HG02981 (cell line): ENCODE results near the gene DAAM1.

Experiments
- ATAC-seq: cut with Tn5 transposase; IDR thresholded peaks from one replicate; pipeline ENCODE4 v1.9.1; 2021; ENCODE audit warnings: mild to moderate bottlenecking, moderate library complexity; ENCODE audit not compliant: unreplicated experiment

The DAAM1 gene

GRCh38 chr14:59253527-59253926 is 65.1 kb downstream of the DAAM1 start:
- ATAC-seq = no peak

DNA sequence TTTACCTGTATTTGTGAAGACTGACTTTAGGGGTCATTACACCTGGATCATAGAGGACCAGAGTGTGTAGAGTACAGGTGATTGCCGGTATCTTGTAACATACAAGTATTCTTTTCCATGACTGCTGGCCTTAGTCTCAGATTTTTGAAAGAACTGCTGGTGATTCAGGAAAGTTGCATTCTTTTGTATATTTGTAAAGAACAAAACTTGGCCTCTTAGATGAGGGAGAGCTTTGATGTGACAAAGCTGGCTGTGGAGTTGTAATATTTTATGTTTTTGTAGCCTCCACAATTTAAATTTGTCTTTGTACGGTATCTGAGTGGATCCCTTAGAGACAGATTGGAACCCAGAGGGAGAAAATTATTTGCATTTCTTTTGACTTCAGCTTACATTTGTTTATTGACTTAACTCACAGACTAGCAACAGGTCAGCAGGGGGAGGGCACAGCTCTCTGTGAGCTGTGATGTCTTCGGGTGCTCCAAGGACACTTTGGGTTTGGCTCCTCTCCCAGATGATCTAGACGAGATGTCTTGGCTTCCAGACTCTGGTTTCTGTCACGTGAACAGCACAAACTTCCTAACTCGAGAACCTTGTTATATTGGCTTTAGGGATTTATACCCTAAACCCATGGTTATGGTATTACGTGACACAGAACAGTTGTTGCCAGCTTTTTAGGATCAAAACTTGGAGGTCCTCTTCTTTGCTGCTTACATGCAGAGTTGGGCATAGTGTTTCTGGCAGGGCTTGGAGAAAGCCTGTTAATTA is 65.9 kb downstream of the DAAM1 start:
- peak; percentile 19 for ATAC-seq

- peak; percentile 69 for ATAC-seq
These were observed 66.6 kb downstream of the DAAM1 start for GRCh38 chr14:59254911-59255545.

DNA sequence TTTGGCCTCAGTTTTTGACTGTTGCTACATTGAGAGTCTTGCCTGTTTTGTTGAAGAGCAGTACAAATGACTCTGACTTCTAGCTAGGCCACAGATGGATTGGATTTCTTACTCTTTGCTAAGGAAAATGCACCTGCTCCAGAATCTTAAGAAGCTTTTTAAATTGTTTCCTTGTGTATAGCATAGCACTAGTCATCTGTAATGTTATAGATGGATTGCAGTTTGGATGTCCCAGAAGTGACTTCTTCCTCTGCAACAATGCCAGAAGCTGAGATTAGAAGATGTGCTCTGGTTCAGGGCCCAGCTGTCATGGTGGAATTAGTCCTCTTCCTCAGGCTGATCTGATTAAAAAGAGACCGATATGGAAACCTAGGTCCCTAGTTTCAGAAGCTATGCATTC is 67.9 kb downstream of the DAAM1 start:
- no peak for ATAC-seq

DNA sequence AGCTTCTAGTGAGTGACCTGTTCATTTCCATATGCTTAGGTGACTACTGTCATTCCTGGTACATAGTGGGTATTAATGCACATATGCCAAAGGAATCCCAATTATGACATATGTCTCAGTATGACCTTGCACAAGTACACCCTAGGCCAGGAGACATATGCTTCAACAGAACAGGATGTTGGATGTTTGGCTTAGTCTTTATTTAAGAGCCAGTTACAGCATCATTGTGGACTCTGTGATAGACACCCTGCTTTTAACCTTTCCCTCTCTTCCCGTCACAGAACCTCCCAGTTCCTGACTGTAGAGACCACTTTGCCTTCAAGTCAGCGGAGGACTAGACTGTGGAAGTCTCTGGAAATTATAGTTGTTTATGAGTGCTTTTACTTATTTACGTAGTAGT is 72.9 kb downstream of the DAAM1 start:
- ATAC-seq = no peak

- ATAC-seq = no peak
These were observed 74.4 kb downstream of the DAAM1 start for GRCh38 chr14:59262717-59263454.

DNA sequence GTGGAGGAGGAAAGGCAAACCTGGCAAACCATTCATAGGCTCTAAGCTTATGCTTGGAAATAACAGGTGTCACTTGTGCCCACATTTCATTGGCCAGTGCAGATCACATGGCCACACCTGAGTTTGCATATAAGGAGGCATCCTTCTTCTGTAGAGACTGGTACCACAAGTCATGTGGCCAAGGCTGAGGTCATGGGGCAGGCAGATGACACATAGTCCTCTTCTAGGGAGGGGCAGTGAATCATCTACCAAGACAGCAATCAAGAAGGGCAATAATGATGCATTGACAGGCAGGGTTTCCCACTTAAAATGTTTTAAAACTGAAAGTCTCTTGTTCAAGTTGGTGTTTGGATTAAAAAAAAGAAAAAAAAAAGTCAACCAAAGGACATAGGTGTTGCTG is 77.3 kb downstream of the DAAM1 start:
- ATAC-seq = no peak

GRCh38 chr14:59267046-59267445 is 78.6 kb downstream of the DAAM1 start:
- ATAC-seq = no peak

GRCh38 chr14:59268011-59268410 is 79.5 kb downstream of the DAAM1 start:
- no peak for ATAC-seq

GRCh38 chr14:59268858-59269257 is 80.4 kb downstream of the DAAM1 start:
- ATAC-seq = no peak

- ATAC-seq = no peak
These were observed 81.0 kb downstream of the DAAM1 start for GRCh38 chr14:59269466-59269865.

DNA sequence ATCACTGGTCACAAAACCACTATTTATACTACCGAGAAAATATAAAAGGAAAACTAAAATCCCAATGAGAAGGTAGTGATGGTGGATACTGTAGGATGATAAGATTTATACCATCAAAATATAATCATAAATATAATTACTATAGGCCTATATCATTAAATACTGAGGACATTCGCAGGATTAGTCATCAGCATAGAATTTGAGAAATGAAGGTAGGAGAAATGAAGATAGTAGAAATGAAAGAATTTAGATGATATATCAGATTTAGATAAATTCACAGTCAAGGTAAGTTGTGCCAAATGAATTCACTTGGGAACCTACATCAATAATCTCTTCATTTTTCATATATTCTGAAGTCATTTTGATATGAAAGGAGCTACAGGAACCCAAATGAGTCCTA is 82.8 kb downstream of the DAAM1 start:
- no peak for ATAC-seq

DNA sequence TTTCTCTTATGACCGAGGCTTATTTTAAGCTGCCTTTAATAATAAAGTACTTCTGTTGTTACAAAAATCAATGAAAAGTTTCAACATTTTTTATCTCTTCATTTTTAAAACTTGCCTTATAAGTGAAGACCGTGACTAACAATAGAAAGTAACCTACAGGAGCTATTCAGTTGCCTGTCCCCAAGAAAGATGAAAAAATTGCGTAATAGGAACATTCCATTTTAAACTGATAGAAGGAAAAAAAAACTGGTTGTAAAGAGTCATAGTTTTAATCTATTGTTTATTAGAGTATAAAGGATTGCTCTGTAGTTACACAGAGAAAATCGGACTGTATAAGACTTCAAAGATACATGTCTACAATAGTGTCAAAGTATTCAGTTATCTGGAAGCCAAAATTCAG is 83.3 kb downstream of the DAAM1 start:
- ATAC-seq = no peak

- no peak for ATAC-seq
These were observed 84.2 kb downstream of the DAAM1 start for GRCh38 chr14:59272633-59273032.

- ATAC-seq = no peak
These were observed 85.3 kb downstream of the DAAM1 start for GRCh38 chr14:59273737-59274136.

GRCh38 chr14:59274991-59275391 is 86.5 kb downstream of the DAAM1 start:
- ATAC-seq = peak; percentile 43

DNA sequence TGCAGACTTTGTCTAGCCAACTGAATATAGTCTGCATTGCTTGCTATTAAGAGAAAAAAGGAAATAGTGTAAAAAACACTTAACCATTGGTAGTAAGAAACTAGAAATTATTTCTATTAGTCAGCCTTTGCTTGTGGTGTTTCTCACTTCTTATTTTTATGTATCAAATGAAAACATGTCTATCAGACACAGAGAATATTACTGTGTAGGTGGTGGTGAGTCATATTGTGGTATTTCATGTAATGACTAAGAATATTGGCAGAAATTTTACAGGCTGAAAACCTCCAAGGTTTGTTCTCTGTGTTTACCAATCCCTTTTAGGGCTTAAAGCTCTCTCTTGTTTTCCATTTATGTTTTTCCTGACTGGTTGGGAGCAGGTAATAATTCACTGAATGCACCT is 87.2 kb downstream of the DAAM1 start:
- peak; percentile 85 for ATAC-seq

GRCh38 chr14:59276235-59276634 is 87.8 kb downstream of the DAAM1 start:
- ATAC-seq = peak; percentile 34

GRCh38 chr14:59277659-59278058 is 89.2 kb downstream of the DAAM1 start:
- ATAC-seq = no peak

GRCh38 chr14:59278111-59278510 is 89.6 kb downstream of the DAAM1 start:
- ATAC-seq = no peak

- no peak for ATAC-seq
These were observed 92.5 kb downstream of the DAAM1 start for GRCh38 chr14:59280961-59281360.
